HG02798 (cell line): Measurements from ENCODE around the gene RPL32.
"Not testable (repeated sequence)": the region's sequence is repeated elsewhere in the genome, so short reads cannot be mapped to it uniquely, and the experiment has no call there.

Experiments
- ATAC-seq: cut with Tn5 transposase; IDR thresholded peaks from one replicate; pipeline ENCODE4 v1.9.1; 2021; ENCODE audit warnings: mild to moderate bottlenecking; ENCODE audit not compliant: unreplicated experiment, poor library complexity

RPL32 gene

DNA sequence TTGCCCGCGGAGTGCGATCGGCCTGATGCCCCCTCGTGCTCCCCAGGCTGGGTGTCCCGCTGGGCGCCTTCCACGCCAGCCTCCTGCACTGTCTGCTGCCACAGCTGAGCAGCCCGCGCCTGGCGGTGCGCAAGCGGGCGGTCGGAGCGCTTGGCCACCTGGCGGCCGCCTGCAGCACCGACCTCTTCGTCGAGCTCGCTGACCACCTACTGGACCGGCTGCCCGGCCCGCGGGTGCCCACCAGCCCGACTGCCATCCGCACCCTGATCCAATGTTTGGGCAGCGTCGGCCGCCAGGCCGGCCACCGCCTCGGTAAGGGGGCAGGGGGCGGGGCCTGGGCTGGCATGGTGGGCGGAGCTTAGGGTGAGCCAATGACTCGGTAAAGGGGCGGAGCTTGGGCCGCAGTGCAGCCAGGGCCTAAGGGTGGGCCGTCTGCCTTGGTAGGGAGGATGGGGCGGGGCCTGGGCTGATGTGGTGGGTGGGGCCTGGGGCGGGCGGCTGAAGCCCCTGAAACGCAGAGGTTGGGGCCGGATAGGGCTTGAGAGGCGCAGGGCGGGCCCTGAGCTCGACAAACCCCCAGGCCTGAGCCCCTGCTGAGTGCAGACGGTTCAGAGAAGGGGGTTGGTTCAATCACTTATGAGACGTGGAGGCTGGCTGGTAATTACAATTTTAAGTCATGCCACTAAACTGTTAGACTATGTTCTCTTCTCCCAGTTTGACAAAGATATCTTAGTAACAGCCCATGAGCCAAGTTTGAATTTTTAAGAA lies 31.2 kb downstream of the RPL32 start:
- peak; percentile 98 for ATAC-seq

GRCh38 chr3:12809435-12809834 lies 31.9 kb downstream of the RPL32 start:
- ATAC-seq = no peak

DNA sequence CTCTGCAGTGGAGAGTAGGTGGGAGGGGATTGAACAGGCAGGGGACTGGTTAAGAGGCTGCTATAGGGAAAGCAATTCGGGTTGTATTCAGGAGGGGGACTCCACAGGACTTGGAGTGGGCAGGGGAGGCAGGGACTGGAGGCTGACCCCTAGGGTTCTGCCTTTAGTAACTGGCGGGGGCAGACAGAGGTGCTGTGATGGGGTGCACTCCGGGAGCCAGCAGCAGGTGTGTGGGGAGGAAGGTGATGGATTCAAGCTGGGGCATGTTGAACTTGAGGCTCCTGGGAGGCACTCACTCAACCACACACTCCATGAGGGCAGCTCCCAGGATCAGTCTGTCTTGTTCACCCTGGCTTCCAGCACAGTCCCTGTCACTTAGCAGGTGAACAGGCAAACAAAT lies 32.4 kb downstream of the RPL32 start:
- no peak for ATAC-seq

GRCh38 chr3:12808587-12808986 lies 32.8 kb downstream of the RPL32 start:
- no peak for ATAC-seq

DNA sequence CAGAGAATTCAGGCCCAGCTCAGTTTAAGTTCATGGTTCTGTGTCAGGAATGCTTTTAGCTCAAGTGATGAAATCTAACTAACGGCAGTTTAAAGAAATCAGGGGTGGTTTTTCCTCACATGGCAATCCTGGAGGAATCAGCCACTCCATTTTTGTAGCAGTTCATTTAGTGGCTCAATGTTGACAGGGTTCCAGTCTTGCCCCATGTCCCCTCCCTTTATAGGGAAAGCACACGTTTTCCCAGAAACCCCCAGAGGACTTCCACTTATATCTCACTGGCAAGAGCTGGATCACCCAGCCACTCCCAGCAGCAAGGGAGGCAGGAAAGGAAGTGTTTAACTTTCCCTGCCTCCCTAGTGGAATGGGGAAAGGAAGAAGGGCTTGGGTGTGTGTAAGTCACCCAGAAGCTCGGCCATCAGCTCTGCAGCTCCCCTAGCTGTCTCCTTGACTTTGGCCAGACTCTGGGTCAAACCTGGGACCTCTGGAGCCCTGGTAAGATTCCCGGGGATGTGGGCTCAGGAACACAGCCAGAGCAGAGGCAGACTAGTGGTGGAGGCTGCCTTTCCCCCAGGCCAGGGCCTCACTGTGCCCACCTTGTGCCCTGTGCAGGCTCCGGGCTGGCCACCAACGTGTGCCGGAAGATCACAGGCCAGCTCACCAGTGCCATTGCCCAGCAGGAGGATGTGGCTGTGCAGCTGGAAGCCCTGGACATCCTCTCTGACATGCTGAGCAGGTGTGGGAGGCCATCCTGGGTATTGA lies 33.6 kb downstream of the RPL32 start:
- no peak for ATAC-seq

GRCh38 chr3:12807066-12807465 lies 34.3 kb downstream of the RPL32 start:
- no peak for ATAC-seq

DNA sequence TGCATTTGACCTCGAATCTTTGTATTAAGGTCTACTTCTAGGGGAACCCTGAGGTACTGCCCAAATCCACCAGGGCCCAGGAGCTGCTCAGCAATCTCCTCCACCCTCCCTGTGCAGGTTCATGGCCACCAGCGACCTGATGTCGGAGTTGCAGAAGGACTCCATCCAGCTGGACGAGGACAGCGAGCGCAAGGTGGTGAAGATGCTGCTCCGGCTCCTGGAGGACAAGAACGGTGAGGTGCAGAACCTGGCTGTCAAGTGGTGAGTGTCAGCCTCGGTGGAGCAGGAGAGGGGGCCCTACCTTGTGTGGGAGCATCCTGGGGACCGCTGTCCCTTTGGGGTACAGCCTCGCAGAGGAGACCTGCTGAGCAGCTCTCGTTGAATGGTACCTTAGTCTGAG lies 38.0 kb downstream of the RPL32 start:
- no peak for ATAC-seq

DNA sequence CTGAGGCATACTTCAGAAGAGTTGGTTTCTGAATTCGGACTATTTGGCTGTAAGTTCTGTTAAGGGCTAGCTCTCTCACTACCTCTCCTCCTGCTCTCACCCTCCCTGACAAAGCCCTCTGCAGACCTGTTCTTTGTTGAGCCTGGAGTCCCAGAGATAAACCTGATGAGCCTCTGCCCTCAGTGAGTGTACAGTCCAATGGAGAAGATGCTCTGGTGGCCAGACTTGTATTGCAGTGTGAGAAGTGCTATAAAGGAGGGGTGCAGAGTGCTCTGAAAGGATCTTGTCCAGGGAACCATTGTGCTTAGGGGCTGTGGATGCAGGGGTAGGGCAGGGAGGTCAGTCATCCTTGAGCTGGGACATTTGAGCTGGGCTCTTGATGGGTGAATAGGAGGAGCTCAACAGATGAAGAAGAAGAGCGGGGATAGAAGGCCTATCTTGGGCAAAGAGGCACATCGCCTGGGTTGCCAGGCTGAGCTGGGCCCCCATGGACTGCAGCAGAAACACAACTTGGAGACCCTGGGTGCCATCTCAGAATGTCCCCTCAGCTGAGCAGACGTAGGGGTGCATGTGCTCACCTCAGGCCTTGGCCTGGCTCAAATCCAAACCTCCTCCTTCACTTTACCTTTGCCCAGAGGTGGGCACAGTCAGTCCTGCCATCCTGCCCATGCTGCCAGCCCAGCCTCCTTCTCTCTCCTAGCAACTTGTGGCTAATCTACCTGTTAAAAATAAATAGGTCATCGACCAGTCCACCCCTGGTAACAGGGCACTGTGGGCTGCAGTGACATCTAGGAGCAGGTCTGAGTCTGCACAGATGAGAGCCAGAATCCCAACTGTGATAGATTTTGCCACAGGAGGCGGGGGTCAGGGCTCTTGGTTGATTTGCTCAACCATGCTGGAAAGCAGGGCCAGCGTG lies 41.6 kb downstream of the RPL32 start:
- ATAC-seq = no peak

DNA sequence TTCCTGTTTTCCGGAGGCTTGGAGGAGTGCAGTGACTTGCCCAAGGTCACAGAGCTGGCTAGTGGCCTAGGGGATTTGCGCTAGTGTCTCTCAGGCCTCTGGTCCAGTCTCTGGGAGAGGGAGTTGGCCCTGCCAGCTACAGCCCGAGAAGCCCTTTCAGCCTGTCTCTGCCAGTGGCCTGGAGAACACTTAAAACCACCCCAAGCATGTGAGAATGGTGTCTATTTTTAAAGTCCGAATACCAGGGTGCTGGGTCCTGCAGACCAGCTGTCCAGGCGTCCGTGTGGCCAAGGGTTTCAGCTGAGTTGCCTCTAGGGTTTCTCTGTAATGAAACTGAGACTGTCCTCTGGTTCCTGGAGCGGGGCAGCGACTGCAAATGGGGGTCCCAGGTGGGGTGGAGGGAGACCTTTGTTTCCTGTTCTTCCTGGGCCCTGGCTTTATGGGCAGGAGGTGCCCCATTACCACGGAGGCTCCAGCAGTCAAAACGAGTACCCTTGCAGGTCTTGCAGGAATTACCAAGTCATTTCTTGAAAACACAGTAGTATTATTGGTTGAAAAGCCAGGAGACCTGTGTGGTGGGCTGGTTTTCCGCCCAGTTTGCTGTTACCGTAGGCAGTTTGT lies 42.7 kb downstream of the RPL32 start:
- no peak for ATAC-seq

GRCh38 chr3:12797892-12798558 lies 43.3 kb downstream of the RPL32 start:
- ATAC-seq = no peak

GRCh38 chr3:12797124-12797891 lies 44.1 kb downstream of the RPL32 start:
- no peak for ATAC-seq

- no peak for ATAC-seq
These were observed 44.9 kb downstream of the RPL32 start, which contains the start of gene CAND2 for GRCh38 chr3:12796171-12797123. CAND2 (plus strand) TSS chr3:12796680; CDS start chr3:12796721, 41 bp downstream.

DNA sequence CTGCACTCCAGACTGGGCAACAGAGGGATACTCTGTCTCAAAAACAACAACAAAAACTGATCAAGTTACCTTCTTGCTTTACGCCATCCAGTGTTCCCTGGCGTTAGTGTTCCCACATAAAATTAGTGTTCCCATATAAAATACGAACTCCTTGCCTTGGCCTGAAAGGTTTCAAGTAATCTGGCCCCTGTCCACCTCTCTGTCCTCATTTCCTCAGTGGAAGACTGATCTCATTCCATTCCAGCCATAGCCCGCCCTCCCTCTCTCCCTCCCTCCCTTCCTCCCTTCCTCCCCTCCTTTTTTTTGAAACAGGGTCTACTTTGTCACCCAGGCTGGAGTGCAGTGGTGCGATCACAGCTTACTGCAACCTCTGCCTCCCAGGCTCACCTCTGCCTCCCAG lies 47.7 kb downstream of the RPL32 start:
- no peak for ATAC-seq

GRCh38 chr3:12791430-12791829 lies 49.9 kb downstream of the RPL32 start:
- no peak for ATAC-seq

DNA sequence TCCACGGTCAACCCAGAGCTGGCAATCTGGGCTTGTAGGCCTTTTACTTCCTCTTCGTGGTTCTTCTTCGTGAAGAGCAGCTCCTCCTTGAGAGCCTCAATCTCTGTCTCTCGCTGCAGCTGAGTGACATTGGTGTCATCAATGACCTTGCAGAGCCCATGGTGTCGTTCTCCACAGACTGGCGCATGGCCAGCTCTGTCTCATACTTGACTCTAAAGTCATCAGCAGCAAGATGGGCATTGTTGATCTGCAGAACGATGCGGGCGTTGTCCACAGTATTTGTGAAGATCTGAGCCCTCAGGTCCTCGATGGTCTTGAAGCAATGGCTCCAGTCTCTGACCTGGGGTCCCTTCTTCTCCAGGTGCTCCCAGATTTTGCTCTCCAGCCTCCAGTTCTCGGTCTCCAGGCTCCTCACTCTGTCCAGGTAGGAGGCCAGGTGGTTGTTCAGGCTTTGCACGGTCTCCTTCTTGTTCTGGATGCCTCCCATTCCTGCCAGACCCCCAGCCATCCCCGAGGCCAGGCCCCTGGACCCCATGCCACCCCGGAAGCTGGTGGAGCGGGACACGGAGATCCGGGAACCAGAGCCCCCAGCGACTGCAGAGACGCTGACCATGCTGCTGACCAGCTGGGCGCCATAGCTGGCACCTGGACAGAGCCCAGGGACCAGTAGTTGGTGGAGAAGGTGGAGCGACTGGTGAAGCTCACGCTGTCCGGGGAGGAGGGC lies 53.2 kb downstream of the RPL32 start:
- not testable (repeated sequence) for ATAC-seq

DNA sequence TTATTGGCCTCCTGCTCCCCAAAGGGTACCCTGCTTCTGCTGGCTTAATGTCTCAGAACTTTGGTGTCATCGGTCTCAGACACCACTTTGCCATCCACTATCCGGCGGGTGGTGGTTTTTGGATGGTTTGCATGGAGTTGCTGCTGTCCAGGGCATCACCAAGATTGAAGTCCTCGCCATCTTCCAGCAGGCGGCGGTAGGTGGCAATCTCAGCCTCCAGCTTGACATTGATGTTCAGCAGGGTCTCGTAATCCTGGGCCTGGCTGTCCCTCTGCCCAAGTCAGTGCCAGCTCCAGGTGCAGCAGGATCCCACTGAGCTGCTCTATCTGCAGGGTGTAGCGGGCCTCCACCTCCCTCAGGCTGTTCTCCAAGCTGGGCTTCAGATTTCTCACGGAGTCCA lies 54.0 kb downstream of the RPL32 start:
- ATAC-seq = not testable (repeated sequence)

DNA sequence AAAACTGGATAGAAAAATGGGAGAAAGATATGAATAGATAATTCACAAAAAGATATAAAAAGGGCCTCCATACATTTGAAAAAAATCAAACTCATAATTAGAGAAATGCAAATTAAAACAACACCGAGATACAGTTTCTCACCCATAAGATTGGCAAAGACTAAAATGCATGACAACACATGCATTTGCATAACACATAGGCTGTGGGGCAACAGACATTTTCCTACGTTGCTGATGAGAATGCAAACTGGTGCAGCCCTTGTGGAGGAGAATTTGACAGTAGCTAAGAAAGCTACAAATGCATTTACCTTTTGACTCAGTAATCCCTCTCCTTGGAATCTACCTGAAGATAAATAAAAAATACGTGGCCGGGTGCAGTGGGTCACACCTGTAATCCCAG lies 56.3 kb downstream of the RPL32 start:
- ATAC-seq = no peak
